ENCODE results near the gene STON2.

The STON2 gene

DNA sequence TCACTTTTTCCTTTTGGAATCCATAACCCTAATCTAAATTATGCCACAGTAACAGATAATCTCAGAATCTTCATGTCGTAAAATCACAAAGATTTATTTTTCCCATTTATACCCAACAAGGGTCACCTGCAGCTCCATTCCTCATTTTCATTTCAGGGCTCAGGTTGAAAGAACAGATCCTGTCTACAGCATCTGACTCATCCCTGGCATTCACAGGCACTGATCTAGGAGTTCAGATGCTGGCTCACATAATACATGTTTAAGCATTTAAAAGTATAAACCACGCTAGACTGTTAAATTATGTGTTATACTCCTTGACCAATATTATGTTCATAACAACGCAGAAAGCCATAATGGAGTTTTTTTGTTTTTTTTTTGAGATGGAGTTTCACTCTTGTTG is 58.3 kb downstream of the STON2 start:
- ATAC-seq = no peak
- no peak for TF ChIP-seq ZNF70 (CRISPR knock-in tag; IDR thresholded peaks at IDR 0.05)
- no peak for TF ChIP-seq ZFP3 (CRISPR knock-in tag; IDR thresholded peaks at IDR 0.05)
- no peak for TF ChIP-seq CSDC2 (CRISPR knock-in tag; IDR thresholded peaks at IDR 0.05)
- TF ChIP-seq, protein P1, sequence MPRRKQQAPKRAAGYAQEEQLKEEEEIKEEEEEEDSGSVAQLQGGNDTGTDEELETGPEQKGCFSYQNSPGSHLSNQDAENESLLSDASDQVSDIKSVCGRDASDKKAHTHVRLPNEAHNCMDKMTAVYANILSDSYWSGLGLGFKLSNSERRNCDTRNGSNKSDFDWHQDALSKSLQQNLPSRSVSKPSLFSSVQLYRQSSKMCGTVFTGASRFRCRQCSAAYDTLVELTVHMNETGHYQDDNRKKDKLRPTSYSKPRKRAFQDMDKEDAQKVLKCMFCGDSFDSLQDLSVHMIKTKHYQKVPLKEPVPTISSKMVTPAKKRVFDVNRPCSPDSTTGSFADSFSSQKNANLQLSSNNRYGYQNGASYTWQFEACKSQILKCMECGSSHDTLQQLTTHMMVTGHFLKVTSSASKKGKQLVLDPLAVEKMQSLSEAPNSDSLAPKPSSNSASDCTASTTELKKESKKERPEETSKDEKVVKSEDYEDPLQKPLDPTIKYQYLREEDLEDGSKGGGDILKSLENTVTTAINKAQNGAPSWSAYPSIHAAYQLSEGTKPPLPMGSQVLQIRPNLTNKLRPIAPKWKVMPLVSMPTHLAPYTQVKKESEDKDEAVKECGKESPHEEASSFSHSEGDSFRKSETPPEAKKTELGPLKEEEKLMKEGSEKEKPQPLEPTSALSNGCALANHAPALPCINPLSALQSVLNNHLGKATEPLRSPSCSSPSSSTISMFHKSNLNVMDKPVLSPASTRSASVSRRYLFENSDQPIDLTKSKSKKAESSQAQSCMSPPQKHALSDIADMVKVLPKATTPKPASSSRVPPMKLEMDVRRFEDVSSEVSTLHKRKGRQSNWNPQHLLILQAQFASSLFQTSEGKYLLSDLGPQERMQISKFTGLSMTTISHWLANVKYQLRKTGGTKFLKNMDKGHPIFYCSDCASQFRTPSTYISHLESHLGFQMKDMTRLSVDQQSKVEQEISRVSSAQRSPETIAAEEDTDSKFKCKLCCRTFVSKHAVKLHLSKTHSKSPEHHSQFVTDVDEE (CRISPR knock-in tag; IDR thresholded peaks at IDR 0.05) = no peak
- TF ChIP-seq SNAI2 (CRISPR knock-in tag; IDR thresholded peaks at IDR 0.05) = no peak
- no peak for TF ChIP-seq ESRRG (CRISPR knock-in tag; IDR thresholded peaks at IDR 0.05)
- no peak for TF ChIP-seq ARNTL (CRISPR knock-in tag; IDR thresholded peaks at IDR 0.05; ENCODE audit: borderline replicate concordance, low read depth)
- no peak for TF ChIP-seq ZFP30 (CRISPR knock-in tag; IDR thresholded peaks at IDR 0.05)
- TF ChIP-seq RARB (CRISPR knock-in tag; IDR thresholded peaks at IDR 0.05) = no peak
- TF ChIP-seq OSR1 (CRISPR knock-in tag; IDR thresholded peaks at IDR 0.05) = no peak

DNA sequence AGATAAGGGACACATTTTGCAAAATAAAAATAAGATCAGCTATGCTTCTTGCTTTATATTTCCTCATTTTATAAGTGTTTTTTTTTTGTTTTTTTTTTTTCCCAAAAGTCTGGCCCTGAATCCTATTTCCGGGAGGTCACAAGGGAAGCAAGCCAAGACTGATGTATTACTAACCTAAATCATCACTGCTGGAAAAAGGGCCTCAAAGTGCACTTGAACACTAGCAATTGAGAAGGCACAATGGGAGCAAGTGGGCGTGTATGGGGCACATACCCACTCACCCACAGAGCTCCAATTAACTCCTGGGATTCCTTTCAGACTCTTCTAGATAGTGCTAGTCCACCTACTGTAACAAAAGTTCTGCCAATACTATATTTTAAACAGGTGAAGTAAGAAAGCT is 58.8 kb downstream of the STON2 start:
- ATAC-seq = no peak
- no peak for TF ChIP-seq ZC3H10 (CRISPR knock-in tag; IDR thresholded peaks at IDR 0.05)
- no peak for TF ChIP-seq TOX (CRISPR knock-in tag; IDR thresholded peaks at IDR 0.05; ENCODE audit: borderline replicate concordance)
- no peak for TF ChIP-seq ARNTL (CRISPR knock-in tag; IDR thresholded peaks at IDR 0.05; ENCODE audit: borderline replicate concordance, low read depth)
- TF ChIP-seq BACH2 (CRISPR knock-in tag; IDR thresholded peaks at IDR 0.05; ENCODE audit: borderline replicate concordance) = no peak
- TF ChIP-seq ZNF8 (CRISPR knock-in tag; IDR thresholded peaks at IDR 0.05) = no peak
- TF ChIP-seq, protein P2, sequence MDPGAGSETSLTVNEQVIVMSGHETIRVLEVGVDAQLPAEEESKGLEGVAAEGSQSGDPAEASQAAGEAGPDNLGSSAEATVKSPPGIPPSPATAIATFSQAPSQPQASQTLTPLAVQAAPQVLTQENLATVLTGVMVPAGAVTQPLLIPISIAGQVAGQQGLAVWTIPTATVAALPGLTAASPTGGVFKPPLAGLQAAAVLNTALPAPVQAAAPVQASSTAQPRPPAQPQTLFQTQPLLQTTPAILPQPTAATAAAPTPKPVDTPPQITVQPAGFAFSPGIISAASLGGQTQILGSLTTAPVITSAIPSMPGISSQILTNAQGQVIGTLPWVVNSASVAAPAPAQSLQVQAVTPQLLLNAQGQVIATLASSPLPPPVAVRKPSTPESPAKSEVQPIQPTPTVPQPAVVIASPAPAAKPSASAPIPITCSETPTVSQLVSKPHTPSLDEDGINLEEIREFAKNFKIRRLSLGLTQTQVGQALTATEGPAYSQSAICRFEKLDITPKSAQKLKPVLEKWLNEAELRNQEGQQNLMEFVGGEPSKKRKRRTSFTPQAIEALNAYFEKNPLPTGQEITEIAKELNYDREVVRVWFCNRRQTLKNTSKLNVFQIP (CRISPR knock-in tag; IDR thresholded peaks at IDR 0.05; ENCODE audit: borderline replicate concordance, low read depth) = no peak
- TF ChIP-seq ZFP3 (CRISPR knock-in tag; IDR thresholded peaks at IDR 0.05) = no peak
- TF ChIP-seq, protein P3, sequence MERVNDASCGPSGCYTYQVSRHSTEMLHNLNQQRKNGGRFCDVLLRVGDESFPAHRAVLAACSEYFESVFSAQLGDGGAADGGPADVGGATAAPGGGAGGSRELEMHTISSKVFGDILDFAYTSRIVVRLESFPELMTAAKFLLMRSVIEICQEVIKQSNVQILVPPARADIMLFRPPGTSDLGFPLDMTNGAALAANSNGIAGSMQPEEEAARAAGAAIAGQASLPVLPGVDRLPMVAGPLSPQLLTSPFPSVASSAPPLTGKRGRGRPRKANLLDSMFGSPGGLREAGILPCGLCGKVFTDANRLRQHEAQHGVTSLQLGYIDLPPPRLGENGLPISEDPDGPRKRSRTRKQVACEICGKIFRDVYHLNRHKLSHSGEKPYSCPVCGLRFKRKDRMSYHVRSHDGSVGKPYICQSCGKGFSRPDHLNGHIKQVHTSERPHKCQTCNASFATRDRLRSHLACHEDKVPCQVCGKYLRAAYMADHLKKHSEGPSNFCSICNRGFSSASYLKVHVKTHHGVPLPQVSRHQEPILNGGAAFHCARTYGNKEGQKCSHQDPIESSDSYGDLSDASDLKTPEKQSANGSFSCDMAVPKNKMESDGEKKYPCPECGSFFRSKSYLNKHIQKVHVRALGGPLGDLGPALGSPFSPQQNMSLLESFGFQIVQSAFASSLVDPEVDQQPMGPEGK (CRISPR knock-in tag; IDR thresholded peaks at IDR 0.05; ENCODE audit: borderline replicate concordance) = no peak
- no peak for TF ChIP-seq PPARA (CRISPR knock-in tag; IDR thresholded peaks at IDR 0.05; ENCODE audit: borderline replicate concordance)
- TF ChIP-seq OSR1 (CRISPR knock-in tag; IDR thresholded peaks at IDR 0.05) = no peak
- TF ChIP-seq ZNF565 (CRISPR knock-in tag; conservative IDR thresholded peaks at IDR 0.05; ENCODE audit: low read depth) = no peak
- TF ChIP-seq ISL1 (CRISPR knock-in tag; IDR thresholded peaks at IDR 0.05) = no peak
- TF ChIP-seq CSDC2 (CRISPR knock-in tag; IDR thresholded peaks at IDR 0.05) = no peak
- TF ChIP-seq TCF4 (CRISPR knock-in tag; IDR thresholded peaks at IDR 0.05; ENCODE audit: borderline replicate concordance) = no peak
- no peak for TF ChIP-seq ZNF70 (CRISPR knock-in tag; IDR thresholded peaks at IDR 0.05)
- TF ChIP-seq, protein P4, sequence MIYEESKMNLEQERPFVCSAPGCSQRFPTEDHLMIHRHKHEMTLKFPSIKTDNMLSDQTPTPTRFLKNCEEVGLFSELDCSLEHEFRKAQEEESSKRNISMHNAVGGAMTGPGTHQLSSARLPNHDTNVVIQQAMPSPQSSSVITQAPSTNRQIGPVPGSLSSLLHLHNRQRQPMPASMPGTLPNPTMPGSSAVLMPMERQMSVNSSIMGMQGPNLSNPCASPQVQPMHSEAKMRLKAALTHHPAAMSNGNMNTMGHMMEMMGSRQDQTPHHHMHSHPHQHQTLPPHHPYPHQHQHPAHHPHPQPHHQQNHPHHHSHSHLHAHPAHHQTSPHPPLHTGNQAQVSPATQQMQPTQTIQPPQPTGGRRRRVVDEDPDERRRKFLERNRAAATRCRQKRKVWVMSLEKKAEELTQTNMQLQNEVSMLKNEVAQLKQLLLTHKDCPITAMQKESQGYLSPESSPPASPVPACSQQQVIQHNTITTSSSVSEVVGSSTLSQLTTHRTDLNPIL (CRISPR knock-in tag; IDR thresholded peaks at IDR 0.05; ENCODE audit: low read depth) = no peak
- TF ChIP-seq ZFP30 (CRISPR knock-in tag; IDR thresholded peaks at IDR 0.05) = no peak
- no peak for TF ChIP-seq ESRRG (CRISPR knock-in tag; IDR thresholded peaks at IDR 0.05)
- TF ChIP-seq RARB (CRISPR knock-in tag; IDR thresholded peaks at IDR 0.05) = no peak
- TF ChIP-seq, protein P5, sequence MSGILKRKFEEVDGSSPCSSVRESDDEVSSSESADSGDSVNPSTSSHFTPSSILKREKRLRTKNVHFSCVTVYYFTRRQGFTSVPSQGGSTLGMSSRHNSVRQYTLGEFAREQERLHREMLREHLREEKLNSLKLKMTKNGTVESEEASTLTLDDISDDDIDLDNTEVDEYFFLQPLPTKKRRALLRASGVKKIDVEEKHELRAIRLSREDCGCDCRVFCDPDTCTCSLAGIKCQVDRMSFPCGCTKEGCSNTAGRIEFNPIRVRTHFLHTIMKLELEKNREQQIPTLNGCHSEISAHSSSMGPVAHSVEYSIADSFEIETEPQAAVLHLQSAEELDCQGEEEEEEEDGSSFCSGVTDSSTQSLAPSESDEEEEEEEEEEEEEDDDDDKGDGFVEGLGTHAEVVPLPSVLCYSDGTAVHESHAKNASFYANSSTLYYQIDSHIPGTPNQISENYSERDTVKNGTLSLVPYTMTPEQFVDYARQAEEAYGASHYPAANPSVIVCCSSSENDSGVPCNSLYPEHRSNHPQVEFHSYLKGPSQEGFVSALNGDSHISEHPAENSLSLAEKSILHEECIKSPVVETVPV (CRISPR knock-in tag; IDR thresholded peaks at IDR 0.05) = no peak

DNA sequence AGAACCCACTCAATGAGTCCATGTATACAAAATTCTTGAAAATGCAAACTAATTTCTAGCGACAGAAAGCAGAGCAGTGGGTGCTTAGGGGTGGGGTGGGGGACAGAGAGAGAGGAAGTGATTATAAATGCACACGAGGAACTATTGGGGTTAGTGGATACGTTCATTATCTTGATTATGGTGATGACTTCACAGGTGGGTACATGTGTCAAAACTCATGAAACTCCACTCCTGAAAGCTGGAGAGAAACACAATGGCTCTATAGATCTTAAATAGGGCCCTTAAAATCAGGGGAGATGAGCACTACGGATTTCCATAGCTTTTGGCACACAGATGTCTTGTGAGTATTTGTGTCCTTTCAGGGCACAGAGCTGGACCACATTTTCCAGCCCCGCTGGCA is 59.9 kb downstream of the STON2 start:
- no peak for TF ChIP-seq TCF4 (CRISPR knock-in tag; IDR thresholded peaks at IDR 0.05; ENCODE audit: borderline replicate concordance)
- no peak for ATAC-seq

Measured in SK-N-SH treated with all-trans-retinoic acid at 6 μM for 48 hours (cell line).